GM18505 (cell line): ENCODE results near the gene TASP1.
A peak's percentile ranks its signal among the peaks of the same experiment; 100 is the strongest.

Experiments
- ATAC-seq: cut with Tn5 transposase; IDR thresholded peaks from one replicate; pipeline ENCODE4 v1.9.1; 2021; ENCODE audit not compliant: unreplicated experiment
- POLR2A ChIP-seq: IDR thresholded peaks from 4 replicates; pipeline ENCODE4 v1.6.1; 2011; ENCODE audit warnings: borderline replicate concordance; ENCODE audit not compliant: insufficient read depth, insufficient read length; ENCODE audit errors: extremely low read depth

The TASP1 gene

GRCh38 chr20:13478366-13478765 is 160.4 kb downstream of the TASP1 start:
- no peak for TF ChIP-seq POLR2A
- ATAC-seq, result no peak

- ATAC-seq, result no peak
- no peak for TF ChIP-seq POLR2A
Observed at GRCh38 chr20:13474467-13474866, 164.3 kb downstream of the TASP1 start.

- TF ChIP-seq POLR2A, result no peak
- no peak for ATAC-seq
Observed at GRCh38 chr20:13469262-13469661, 169.5 kb downstream of the TASP1 start.

- no peak for TF ChIP-seq POLR2A
- no peak for ATAC-seq
Observed at GRCh38 chr20:13468166-13468565, 170.6 kb downstream of the TASP1 start.

- no peak for TF ChIP-seq POLR2A
- no peak for ATAC-seq
Observed at GRCh38 chr20:13464702-13465101, 174.0 kb downstream of the TASP1 start.

GRCh38 chr20:13461849-13462458 is 176.8 kb downstream of the TASP1 start:
- no peak for TF ChIP-seq POLR2A
- no peak for ATAC-seq

- no peak for TF ChIP-seq POLR2A
- ATAC-seq, result peak; percentile 91
Observed at GRCh38 chr20:13458860-13459451, 179.8 kb downstream of the TASP1 start.

- no peak for ATAC-seq
- TF ChIP-seq POLR2A, result no peak
Observed at GRCh38 chr20:13457487-13457886, 181.2 kb downstream of the TASP1 start.

GRCh38 chr20:13455713-13456112 is 183.0 kb downstream of the TASP1 start:
- no peak for TF ChIP-seq POLR2A
- ATAC-seq, result no peak

GRCh38 chr20:13453367-13453766 is 185.4 kb downstream of the TASP1 start:
- ATAC-seq, result no peak

GRCh38 chr20:13452470-13453124 is 186.1 kb downstream of the TASP1 start:
- no peak for ATAC-seq
- no peak for TF ChIP-seq POLR2A

More at GRCh38 chr20:13453367-13453766, 185.4 kb downstream of the TASP1 start:
- TF ChIP-seq POLR2A, result no peak

GRCh38 chr20:13449868-13450434 is 188.8 kb downstream of the TASP1 start:
- no peak for ATAC-seq
- no peak for TF ChIP-seq POLR2A

GRCh38 chr20:13447385-13448180 is 191.1 kb downstream of the TASP1 start:
- no peak for TF ChIP-seq POLR2A
- ATAC-seq, result no peak

- no peak for TF ChIP-seq POLR2A
- ATAC-seq, result no peak
Observed at GRCh38 chr20:13443690-13444089, 195.0 kb downstream of the TASP1 start.

GRCh38 chr20:13442986-13443385 is 195.7 kb downstream of the TASP1 start:
- TF ChIP-seq POLR2A, result no peak
- ATAC-seq, result no peak
